GM21390 (cell line): ENCODE data around the gene EZH2.

ENCODE experiments used
- ATAC-seq: cut with Tn5 transposase; IDR thresholded peaks from one replicate; pipeline ENCODE4 v1.9.1; 2021; ENCODE audit not compliant: unreplicated experiment

EZH2 gene

DNA sequence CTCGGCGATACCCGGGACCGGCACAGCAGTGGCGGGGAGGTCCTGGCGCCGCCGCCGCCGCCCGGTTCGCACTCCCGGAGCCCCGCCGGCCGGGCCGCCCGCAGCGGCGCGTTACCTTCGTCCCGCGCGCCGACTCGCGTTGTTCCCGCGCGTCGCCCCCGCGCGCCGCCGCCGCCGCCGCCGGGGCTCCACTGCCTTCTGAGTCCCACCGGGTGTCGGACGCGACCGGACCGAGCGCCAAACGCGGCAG, at the start of gene EZH2:
TSS of gene EZH2 (minus strand) at position 243 of the 250 bp plus-strand sequence. CDS start 36,993 bp downstream, outside the sequence.
- peak; percentile 26 for ATAC-seq

DNA sequence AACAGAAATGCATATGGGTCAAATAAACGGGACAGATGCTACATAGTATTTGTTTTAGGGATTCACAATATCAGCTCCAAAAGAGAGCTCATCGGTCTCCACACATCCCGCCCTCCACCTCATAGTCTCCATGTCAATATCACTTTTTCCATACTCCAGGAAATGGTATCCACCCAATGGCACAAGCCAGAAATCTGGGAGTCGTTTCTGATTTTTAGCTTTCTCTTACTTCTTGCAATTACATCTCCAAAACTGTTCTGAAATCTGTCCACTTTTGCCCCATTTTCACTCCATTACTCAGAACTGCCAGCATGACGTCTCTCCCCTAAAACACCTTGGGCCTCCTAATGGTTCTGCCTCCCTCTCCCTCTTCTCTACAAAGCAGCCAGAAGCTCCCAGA, 47.4 kb upstream of the EZH2 start:
- ATAC-seq: no peak

DNA sequence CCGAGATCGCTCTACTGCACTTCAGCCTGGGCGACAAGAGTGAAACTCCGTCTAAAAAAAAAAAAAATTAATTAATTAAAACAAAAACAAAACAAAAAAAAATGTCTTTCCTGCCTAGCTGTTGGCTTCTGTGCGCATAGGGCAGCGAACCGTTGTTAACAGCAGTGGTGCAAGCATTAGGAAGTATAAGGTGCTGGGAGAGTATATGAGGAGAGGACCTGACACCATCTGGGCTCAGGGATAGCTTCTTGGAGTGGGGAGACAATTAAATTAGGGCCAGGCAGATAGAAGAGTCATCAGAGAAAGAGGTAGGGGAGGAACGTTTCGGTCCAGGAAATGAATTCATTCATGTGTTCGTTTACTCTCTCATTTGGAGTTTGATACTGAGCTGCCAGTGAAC, 46.2 kb upstream of the EZH2 start:
- ATAC-seq: no peak

GRCh38 chr7:148929176-148929575, 45.1 kb upstream of the EZH2 start:
- no peak for ATAC-seq

DNA sequence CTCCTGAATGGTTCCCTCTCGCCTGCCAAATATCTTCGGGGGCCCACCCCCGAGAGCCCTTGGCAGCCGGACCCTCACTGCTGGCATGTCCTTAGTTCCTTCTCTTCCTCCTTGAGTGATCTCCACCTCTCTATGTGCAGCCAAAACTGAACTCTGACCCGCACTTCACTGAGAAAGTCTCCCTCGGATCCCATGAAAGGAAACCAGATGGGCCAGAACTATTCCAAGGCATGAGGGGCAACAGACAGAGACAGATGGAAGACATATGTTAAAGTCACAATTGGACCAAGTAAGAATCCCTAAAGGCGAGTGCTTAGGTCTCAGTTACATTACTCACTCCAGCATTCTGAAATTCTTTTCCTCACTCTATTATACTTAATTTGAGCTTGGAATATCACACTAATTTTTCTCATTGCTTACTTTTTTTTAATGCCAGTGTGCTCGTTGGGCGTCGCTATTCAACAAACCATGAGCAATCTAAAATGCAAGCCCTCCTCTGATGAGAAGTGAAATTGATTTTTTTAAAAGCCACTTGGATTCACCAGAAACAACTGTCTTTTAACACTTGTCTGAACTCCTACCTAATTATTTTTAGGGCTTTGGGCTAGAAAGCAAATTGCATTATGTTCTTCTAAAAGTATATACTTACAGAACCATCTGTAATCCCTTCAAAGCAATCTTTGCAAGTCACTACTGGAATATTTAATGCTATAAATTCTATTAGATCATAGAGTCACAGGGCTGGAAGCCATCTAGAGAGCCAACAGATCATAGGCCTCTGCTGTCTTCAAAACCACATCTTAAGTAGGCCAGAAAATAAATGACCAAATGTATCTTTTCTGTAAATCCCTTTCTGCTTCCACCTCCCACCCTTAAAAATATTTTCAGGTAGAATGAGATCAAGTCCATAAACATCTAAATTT, 43.3 kb upstream of the EZH2 start:
- ATAC-seq: no peak

DNA sequence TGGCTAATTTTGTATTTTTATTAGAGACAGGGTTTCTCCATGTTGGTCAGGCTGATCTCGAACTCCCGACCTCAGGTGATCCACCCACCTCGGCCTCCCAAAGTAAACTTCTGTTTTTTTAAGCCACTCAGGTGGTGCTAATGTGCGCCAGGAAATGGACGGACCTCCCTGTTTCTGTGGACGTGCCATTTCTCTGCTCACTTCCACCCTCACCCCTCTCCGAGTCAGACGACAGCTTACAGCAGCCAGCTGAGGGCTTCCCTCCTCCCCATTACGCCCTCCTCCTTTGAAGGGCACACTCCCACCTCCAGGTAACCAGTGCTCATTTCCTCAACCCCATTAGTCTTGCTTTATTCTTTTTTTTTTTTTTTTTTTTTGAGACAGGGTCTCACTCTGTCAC, 41.7 kb upstream of the EZH2 start:
- no peak for ATAC-seq

DNA sequence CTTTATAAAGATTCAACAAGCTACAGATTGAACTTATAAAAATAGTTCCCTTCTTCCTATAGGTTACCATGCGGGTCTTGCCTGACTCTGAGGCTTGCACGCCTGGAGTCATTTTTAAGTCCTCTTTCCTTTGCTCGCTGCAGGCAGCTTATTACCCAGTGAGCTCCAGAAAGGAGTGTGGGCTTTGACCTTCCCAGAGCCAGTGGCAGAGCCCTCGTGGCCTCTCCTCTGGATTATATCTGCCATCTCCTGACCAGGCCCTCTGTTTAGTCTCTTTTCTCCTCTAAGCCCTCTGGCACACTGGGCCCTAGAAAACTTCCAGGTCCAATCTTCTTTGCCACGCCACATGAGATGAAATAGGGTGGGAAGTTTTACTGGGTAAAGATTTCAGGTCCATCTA, 39.9 kb upstream of the EZH2 start:
- ATAC-seq: no peak

DNA sequence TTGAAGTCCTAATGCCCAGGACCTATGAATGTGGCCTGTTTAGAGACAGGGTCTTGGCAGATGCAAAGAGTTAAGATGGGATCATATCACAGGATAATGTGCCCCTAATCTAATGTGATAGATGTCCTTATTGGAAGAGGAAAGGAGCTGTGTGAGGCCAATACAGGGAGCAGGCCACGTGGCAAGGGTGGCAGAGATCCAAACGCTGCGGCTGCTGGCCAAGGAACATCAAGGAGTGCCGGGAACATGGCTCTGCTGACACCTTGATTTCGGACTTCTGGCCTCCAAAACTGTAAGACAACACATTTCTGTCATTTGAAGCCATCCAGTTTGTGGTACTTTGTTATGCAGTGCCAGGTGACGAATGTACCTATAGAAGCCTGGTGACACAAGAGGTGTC, 37.7 kb upstream of the EZH2 start:
- no peak for ATAC-seq

- no peak for ATAC-seq
These were observed 37.1 kb upstream of the EZH2 start for GRCh38 chr7:148921189-148921588.

DNA sequence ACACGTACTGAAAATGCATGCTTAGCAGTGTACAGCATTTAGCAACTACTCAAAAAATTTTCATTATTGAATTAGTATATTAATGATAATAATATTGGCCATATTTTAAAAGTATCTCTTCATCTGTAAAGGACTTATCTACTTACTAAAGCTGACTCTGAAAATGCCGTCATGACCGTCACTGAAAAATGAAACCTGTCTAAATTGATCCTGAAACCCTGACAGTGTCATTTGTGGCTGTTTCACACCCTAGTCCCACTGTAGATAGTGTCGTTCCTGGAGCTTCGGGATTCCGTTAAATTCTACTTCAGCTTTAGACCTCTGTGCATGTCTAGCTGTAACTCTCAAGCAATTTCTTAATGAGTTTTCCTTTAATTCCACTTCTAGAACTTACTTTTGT, 35.8 kb upstream of the EZH2 start:
- ATAC-seq: peak; percentile 81

DNA sequence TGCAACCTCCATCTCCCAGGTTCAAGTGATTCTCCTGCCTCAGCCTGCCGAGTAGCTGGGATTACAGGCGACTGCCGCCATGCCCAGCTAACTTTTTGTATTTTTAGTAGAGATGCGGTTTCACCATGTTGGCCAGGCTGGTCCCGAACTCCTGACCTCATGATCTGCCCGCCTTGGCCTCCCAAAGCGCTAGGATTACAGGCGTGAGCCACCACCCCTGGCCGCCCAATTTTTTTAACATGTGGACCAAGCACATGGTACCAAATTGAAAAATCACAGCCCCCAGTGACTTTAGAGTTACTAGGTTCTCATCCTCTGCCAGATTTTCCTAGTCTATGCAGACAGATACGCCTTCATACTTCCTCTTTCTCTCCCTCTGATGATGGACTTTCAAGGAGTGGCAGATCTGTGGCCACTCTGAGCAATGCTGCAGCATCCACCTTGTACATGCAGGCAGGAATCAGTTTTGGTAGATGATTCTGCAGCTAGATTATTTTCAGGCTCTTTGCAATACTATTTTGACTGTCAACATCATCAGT, 34.0 kb upstream of the EZH2 start:
- ATAC-seq: no peak

- ATAC-seq: no peak
These were observed 32.1 kb upstream of the EZH2 start for GRCh38 chr7:148916186-148916585.

DNA sequence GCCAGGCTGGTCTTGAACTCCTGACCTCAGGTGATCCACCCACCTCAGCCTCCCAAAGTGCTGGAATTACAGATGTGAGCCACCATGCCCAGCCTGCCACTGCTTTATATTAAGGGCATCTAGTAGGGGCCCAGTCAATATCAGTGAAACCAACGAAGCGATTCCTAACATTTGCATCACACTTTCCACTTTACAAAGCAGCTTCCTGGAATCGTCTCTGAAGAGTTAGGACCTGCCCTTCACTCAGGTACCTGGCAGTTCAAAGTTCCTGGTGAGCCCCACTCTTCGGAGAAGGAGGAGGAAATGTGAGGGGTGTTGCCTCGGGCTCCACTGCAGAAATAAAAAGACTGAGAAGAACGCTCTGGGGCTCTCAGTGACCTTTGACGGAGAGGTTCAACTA, 31.1 kb upstream of the EZH2 start:
- ATAC-seq: no peak

DNA sequence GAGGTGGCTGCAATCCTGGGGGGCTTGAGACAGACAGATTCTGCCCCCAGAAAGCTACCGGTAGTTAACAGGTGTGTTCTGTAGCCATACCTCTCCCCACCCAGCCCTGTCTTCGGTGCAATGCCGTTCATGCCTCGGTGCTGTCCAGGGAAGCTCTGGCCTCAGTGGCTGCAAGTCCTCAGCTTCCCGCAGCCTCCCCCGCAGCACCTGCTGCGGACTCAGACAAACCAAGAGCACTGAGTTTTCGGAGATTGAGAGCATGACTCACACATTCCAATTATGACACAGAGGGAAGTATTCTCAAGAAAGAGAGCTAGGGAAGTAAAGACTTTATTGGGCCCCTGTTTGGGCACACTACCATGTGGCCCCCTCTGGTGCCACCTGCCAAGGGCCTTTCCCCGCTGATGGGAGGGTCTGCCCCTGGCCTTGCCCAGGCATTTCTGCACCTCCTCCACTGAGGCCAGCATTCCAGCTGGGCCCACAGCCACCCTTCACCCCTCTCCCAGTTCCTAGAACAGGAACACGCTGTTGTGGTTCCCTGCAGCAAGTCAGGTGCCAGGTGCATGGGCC, 30.2 kb upstream of the EZH2 start:
- peak; percentile 56 for ATAC-seq

DNA sequence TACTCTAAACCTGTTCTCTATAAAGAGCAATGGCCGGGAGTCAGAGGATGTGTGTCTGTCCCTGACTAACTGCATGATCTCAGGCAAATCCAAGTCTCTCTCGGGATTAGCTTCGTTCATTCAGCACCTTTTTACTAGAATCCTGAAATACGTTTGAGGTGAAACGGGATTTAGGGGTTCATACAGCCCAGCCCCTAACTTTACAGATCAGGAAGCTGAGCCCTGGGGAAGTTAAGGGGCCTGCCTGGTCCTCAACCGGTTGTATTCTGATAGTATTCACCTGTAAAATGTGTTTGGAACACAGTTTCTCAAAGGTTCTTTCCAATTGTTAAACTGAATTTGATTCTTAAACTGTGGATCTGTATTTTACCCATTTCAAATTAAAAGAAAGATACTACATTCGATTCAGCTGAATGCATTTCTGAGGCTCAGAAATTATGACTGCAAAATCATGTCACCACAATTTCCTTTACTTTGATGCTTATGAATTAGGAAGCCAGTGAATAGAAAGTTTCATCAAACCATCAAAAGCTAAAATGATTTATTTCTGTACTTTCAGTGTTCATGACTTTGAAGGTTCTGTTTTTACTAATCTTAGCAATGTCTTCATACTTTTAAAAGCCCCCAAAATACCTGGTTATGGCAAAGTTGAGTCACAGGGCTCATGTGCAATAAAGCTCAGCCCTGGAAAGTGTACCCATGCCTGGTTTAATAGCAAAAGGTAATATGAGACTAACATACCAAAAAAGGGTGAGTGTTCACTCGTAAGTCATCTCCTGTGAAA, 28.9 kb upstream of the EZH2 start:
- peak; percentile 46 for ATAC-seq

GRCh38 chr7:148912151-148912550, 28.1 kb upstream of the EZH2 start:
- no peak for ATAC-seq

GRCh38 chr7:148911626-148912025, 27.5 kb upstream of the EZH2 start:
- no peak for ATAC-seq

DNA sequence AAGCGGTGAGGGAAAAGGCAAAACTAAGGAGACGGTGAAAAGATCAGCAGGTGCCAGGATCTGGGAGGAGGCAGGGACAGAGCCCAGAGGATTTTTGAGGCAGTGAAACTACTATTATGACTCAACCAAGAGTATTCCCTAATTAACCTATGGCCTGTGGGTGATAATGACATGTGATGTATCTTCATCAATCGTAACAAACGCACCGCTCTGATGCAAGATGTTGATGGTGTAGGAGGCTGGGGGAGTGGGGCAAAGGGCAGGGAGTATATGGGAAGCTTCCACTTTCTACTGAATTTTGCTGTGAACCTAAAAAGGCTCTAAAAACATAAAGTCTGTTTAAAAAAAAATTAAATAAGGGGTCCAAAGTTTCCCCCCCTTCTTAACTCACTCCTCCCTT, 25.5 kb upstream of the EZH2 start:
- no peak for ATAC-seq

- ATAC-seq: no peak
These were observed 22.8 kb upstream of the EZH2 start for GRCh38 chr7:148906707-148907498.

DNA sequence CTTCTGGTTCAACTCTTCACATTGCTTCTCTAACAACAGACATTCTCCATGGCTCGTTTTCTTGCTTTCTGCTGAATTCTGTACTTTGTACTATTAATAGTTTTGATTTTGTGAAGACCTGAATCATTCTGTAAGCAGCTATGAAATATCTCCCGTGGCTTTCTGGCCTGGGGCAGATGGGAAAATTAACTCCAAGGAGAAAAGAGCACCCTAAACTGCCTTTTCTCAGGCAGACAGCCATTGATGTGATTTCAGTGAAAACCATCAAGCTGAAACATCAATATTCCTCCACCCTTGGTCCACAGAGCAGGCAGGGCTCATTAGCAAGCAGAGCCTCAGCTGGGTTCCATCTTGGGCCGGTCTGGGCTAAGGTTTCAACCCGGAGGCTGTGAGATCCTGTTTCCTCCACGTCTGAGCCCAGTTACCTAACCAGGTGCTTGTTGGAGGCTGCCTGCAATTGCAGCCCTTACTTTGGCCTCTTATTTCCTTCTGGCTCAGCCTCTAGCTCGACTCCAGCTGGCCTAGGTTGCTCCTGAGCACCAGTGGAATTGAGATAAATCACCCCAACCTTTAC, 21.1 kb upstream of the EZH2 start:
- no peak for ATAC-seq

- no peak for ATAC-seq
These were observed 19.4 kb upstream of the EZH2 start for GRCh38 chr7:148903504-148903903.
